ENCODE data around the gene ATAD1.
"Not testable (repeated sequence)": the region's sequence is repeated elsewhere in the genome, so short reads cannot be mapped to it uniquely, and the experiment has no call there.

ATAD1 gene

GRCh38 chr10:87817609-87818504 is at the start of gene ATAD1:
TSS of gene ATAD1 (minus strand) at chr10:87818226. CDS start at chr10:87814599, 3,627 bp downstream.
- DNase-seq (ENCODE audit: low spot score) = peak; percentile 89

- DNase-seq (ENCODE audit: low spot score) = no peak
Observed at GRCh38 chr10:87867453-87867852, 49.4 kb upstream of the ATAD1 start.

GRCh38 chr10:87866412-87866974 is 48.5 kb upstream of the ATAD1 start:
- DNase-seq (ENCODE audit: low spot score) = no peak

GRCh38 chr10:87865241-87865881 is 47.3 kb upstream of the ATAD1 start:
- no peak for DNase-seq (ENCODE audit: low spot score)

- no peak for DNase-seq (ENCODE audit: low spot score)
Observed at GRCh38 chr10:87864496-87865059, 46.6 kb upstream of the ATAD1 start.

GRCh38 chr10:87863951-87864495 is 46.0 kb upstream of the ATAD1 start:
- not testable (repeated sequence) for DNase-seq (ENCODE audit: low spot score)

- DNase-seq (ENCODE audit: low spot score) = peak; percentile 85
Observed at GRCh38 chr10:87863053-87863943, 45.3 kb upstream of the ATAD1 start, which contains the start of the genes KLLN and PTEN. TSS of gene KLLN (minus strand) at chr10:87863533. CDS start at chr10:87862487, 1,046 bp downstream. TSS of gene PTEN (plus strand) at chr10:87863625. CDS start at chr10:87864470, 845 bp downstream.

GRCh38 chr10:87862679-87863052 is 44.6 kb upstream of the ATAD1 start:
- peak; percentile 10 for DNase-seq (ENCODE audit: low spot score)

- peak; percentile 70 for DNase-seq (ENCODE audit: low spot score)
Observed at GRCh38 chr10:87861953-87862678, 44.1 kb upstream of the ATAD1 start.

- no peak for DNase-seq (ENCODE audit: low spot score)
Observed at GRCh38 chr10:87861566-87861952, 43.5 kb upstream of the ATAD1 start.

GRCh38 chr10:87860816-87861403 is 42.9 kb upstream of the ATAD1 start:
- DNase-seq (ENCODE audit: low spot score) = no peak

- DNase-seq (ENCODE audit: low spot score) = peak; percentile 34
Observed at GRCh38 chr10:87860156-87860795, 42.2 kb upstream of the ATAD1 start.

GRCh38 chr10:87855665-87856064 is 37.6 kb upstream of the ATAD1 start:
- DNase-seq (ENCODE audit: low spot score) = not testable (repeated sequence)

GRCh38 chr10:87855247-87855646 is 37.2 kb upstream of the ATAD1 start:
- not testable (repeated sequence) for DNase-seq (ENCODE audit: low spot score)

- DNase-seq (ENCODE audit: low spot score) = no peak
Observed at GRCh38 chr10:87852089-87852488, 34.1 kb upstream of the ATAD1 start.

GRCh38 chr10:87850742-87851205 is 32.7 kb upstream of the ATAD1 start:
- peak; percentile 61 for DNase-seq (ENCODE audit: low spot score)

GRCh38 chr10:87849001-87849400 is 31.0 kb upstream of the ATAD1 start:
- DNase-seq (ENCODE audit: low spot score) = no peak

- DNase-seq (ENCODE audit: low spot score) = no peak
Observed at GRCh38 chr10:87847550-87847949, 29.5 kb upstream of the ATAD1 start.

- not testable (repeated sequence) for DNase-seq (ENCODE audit: low spot score)
Observed at GRCh38 chr10:87846711-87847110, 28.7 kb upstream of the ATAD1 start.

Data from D341Med (cell line).